NCI-H1092 treated with DMSO at 0.1 percent for 48 hours (cell line): ENCODE results near the gene GLT8D2.
A peak's percentile ranks its signal among the peaks of the same experiment; 100 is the strongest.

Experiments
- DNase-seq: peaks from one replicate; lab custom pipeline; 2025; lab: John Stamatoyannopoulos, UW

GLT8D2 gene

DNA sequence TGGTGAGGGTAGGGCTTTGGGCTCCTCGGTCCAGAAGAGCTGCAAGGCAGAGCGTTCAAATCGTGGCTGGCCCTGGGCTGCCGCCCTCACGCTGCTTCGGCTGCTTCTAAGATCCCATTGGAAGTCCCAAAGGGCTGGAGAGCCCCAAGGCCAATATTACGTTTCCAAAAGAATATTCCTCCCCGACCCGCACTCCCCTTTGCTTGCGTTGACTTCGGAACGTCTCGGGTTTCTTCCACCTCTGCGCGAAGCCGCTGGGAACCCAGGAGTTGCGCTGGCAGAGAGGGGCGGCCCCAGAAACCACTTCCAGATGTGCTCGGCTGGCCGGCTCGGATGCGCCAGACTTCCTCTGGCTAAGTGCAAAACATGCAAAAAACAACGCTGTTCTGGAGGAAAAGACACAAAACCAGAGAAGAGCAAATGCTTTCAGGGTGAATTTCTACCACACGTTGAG, at the start of gene GLT8D2:
GLT8D2 (minus strand) TSS at position 285 of the 454 bp plus-strand sequence. CDS start 30,539 bp downstream, outside the sequence.
- DNase-seq, result no peak

DNA sequence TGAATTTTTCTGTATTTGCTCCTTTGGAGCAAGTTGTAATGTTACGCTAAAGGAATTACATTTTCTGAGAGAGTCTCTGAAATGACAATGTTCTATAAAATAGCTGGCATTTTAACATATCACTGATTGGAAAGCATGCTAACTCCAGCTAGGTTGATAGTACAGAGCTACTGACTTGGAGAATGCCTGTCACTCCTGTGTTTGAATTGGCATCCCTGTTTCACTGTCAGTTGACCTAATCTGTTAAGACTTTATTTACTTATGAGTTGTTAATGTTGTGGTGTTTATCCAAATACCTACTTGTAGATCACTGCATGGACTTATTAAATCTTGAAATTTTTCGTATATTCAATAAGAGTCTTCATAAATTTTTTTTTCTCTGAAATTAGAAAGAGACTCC, 48.0 kb upstream of the GLT8D2 start:
- DNase-seq, result no peak

DNA sequence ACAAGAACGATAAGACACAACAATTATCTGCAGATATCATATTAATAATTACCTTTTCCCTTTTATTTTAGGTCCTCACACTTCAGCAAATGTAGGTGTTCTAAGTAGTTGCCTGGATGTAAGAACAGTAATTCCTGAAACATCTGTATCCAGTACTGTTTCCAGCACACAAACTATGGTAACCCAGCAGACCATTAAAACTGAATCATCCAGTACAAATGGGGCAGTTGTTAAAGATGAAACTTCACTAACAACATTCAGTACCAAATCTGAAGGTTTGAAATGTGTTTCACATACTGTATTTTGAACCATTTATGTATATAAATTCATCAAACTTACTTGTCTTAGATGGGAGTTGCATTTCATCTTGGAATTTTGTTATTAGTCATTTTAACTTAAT, 45.3 kb upstream of the GLT8D2 start:
- DNase-seq, result no peak

GRCh38 chr12:104094284-104094683, 44.3 kb upstream of the GLT8D2 start:
- DNase-seq, result no peak

DNA sequence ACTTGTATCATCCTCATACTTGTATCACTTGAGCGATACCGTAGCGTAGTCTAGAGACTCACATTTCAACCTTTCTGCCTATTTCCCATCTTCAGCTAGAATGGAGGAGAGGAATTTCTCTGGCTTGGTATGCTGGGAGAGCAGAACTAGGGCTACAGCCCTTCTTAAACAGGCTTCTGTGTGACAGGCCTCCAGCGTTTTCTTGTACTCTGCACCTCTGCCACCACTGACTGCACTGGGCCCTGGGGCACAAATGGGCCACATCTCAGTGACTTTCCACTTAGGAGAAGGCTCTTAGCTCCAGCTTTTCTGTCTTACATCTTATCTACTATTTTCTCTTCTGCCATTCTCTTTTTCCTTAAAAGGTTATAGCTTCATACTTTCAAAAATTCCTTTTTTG, 41.1 kb upstream of the GLT8D2 start:
- DNase-seq, result no peak

DNA sequence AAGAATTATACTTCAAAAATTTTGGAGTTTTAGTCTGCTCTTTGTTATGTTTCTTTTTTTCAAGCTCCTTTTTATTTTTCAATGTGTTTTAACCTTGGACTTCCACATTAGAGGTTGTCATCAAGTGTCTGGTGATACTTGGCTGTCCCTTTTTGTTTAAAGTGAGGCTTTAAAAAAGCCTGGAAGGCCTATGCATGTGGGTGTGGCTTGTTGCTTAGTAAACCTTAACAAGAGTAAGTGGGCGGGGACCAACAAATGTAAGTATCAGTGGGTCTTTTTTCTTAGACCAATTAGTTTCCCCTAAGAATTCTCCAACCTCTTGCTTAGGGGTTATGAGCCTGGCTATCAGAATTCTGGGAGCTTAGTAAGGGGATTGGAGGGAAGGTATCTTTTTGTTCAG, 40.7 kb upstream of the GLT8D2 start:
- no peak for DNase-seq

- DNase-seq, result no peak
These were observed 33.9 kb upstream of the GLT8D2 start for GRCh38 chr12:104083769-104084475.

- DNase-seq, result no peak
These were observed 30.8 kb upstream of the GLT8D2 start for GRCh38 chr12:104080764-104081163.

GRCh38 chr12:104079024-104079423, 29.0 kb upstream of the GLT8D2 start:
- no peak for DNase-seq

- no peak for DNase-seq
These were observed 23.7 kb upstream of the GLT8D2 start for GRCh38 chr12:104073699-104074098.

DNA sequence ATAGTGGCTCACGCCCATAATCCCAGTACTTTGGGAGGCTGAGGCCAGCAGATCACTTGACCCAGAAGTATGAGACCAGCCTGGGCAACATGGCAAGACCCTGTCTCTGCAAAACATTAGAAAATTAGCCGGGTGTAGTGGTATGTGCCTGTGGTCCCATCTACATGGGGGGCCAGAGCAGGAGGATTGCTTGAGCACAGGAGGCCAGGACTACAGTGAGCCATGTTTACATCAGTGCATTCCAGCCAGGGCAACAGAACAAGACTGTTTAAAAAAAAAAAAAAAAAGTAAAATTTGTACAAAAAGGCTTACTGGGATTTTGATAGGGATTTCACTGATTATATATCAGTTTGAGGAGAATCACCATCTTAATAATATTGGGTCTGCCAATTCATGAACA, 22.1 kb upstream of the GLT8D2 start:
- DNase-seq, result no peak

- DNase-seq, result peak; percentile 6
These were observed 14.9 kb upstream of the GLT8D2 start for GRCh38 chr12:104064842-104065427.

DNA sequence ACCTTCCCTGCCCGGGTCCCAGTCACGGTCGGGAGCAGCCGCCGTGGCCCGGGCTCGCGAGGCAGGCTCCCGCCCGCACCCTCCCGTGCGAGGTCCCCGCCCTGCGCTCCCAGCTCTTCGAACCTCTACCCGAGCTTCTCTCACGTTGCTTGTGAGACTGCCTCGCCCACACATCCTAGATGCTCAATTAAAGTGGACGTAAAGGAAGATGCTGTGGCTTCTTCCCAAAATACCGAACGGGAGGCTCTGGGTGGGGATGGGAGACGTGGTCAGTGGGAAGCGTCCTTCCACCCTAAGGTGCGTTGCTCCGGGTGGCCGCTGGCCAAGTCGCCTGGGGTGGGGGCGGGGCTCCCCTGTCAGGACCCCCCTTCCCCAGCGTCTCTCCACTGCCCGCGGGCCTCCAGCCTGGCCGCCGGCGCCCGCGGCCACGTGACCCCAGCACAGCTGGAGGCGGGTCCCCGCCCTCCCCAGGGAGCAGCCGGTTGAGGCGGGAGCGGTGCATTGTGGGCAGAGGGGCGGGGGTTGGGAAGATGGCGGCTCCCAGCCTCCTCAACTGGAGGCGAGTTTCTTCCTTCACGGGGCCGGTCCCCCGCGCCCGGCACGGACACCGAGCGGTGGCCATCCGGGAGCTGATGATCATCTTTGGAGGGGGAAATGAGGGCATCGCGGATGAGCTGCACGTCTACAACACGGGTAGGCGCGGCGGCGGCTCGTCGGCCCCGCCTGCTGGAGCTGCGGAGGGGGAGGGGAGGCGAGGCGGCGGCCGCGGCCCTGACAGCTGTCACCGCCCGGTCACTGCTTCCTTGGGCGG, 14.2 kb upstream of the GLT8D2 start, which contains the start of gene HCFC2:
HCFC2 (plus strand) TSS at position 501 of the 811 bp plus-strand sequence; CDS start at position 531, 30 bp downstream.
- peak; percentile 73 for DNase-seq

DNA sequence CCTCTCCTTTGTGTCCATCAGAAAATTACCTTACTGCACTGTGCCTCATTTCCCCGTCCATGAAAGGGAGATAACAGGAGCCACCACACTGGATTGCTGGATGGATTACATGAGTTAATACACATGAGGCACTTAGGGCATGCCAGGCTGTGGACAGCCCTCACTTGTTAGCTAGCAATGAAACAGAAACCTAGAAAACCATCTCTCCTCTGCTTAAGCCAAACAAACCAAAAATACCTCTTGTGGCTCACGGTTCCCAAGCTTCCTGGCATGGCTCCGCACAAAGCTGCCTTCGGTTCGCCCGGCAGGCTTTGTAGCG, 13.7 kb upstream of the GLT8D2 start:
- peak; percentile 40 for DNase-seq

GRCh38 chr12:104060791-104061190, 10.8 kb upstream of the GLT8D2 start:
- DNase-seq, result no peak

DNA sequence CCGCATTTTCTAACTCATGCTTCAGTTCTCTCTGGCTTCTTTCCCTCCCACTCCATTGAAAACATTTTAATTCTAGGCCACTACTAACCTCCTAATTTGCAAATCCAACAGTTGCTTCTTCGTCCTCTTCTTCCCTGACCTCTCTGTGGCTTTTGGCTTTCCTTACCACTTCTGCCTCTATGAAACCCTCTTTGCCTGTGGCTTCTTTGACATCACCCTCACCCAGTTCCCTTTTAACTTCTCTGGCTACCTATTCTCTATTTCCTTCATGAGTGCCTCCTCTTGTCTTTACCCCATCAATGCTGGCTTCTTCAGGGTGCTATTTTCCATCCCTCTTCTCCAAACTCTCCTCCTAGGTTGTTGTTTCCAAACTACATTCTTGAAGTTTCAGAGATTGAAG, 10.0 kb upstream of the GLT8D2 start:
- DNase-seq, result no peak

DNA sequence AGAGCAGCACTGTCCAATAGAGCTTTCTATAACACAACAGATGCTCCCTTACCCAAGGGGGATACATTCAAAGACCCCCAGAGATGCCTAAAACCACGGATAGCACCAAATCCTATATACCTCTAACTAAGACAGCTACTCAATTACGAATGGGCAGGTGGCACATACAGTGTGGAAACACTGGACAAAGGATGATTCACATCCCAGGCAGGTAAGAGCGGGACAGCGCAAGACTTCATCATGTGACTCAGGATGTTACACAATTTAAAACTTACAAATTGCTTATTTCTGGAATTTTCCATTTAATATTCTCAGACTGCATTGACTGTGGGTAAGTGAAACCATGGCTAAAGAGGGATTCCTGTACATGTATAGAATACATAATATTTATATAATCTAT, 8.8 kb upstream of the GLT8D2 start:
- DNase-seq, result no peak

DNA sequence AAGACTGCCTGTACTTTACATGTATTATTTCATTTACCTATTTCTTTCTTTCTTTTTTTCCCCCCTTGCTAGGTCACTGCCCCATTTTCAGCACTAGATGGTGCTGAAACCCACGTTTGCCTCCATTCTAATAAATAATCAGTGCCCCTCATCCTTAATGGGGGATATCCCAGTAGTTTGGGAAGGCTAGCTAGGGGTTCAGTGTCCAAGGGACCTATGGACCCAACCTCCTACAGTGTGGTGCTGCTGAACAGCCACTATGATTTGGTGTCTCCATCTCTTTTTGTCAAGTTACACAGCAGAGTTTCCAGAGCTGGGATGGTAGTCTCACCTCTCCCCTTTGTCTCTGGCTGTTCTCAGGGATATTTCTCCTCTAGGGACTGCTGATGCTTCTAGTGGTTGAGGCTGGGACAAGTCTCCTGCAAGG, 7.8 kb upstream of the GLT8D2 start:
- DNase-seq, result peak; percentile 27

DNA sequence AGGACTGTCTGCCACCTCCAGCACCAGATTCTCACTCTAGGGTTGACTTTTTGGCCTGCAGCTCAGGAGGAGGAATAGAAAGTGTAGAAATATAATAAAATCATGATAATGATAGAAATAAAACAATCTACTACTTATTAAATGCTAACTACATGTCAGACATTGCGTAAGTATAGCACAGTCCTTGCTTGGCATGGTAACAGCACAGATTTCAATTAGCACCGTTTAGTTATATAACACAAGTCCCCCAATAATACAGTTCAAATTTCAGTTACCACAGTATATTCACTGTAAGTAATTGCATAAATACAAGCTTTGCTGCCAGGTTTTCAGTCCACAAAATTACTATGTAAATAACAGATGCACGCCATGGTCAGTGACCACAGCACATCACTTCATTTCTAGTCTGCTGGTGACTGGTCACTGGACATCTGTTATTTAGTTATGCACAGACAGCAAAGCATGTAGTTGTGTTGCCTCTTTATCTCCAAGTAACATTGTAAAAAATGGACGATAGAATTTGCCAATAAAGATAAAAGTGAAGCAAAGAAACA, 6.5 kb upstream of the GLT8D2 start:
- DNase-seq, result peak; percentile 77

DNA sequence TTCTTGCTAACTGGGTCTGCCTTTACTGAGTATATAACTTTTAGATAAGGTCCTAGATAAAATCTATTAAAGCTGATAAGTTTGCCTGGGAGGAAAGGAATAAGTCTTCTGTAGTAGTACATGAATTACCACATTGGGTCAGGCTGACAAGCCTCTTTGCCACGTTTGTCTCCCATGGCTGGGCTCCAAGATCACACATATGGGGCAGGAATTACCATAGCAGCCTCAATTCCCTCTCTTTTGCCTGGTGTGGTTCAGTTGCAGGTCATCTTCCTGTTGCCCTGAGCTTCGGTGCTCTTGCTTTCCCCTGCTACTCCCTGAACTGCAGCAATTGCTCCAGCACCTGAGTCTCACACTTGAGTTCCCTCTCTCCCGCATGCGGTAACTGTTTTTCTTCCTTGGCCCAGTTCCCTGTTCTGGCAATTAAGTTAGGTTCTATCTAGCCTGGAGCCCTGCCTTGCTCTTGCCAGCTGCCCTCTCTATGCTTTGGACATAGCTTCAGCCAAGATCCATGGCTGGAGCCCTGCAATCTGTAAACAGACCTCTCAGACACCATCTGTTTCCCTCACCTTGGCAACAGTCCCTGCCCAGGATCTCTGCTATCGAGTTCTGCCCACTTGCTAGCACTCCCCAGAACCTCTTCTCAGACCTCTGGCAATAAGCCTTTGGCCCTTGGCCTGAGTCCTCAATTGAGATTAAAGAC, 5.8 kb upstream of the GLT8D2 start:
- DNase-seq, result peak; percentile 97

GRCh38 chr12:104054681-104055346, 4.8 kb upstream of the GLT8D2 start:
- DNase-seq, result no peak
